ENCODE data around the gene ARHGEF11. TPM values are rescaled to one million over a fixed set of nuclear protein-coding genes. Genes with fewer than 3 reads are reported as not detected.
A peak's percentile ranks its signal among the peaks of the same experiment; 100 is the strongest.

ARHGEF11 gene
- total and polyA plus RNA-seq, 7 experiments from 2014 or later: 25.8 to 54.9 (median 32.1) TPM

DNA sequence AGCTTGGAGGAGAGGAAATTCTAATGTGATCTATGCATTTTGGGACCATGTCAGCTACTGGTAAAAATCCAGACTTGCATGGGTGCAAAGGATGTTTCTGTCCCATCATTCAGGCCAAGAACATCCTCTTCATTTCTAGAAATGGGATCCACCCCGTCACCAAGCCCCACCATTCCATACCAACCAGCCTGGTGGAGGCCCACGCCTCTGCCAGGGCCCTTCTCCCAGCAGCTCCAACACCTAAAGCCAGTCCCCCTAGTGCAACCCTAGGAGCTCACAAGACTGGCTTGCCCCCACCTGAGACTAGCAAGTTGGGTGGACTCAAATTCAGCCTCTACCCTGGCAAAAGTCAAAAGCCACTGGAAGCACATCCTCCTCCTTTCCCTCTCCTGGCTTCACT lies 1.9 kb downstream of the ARHGEF11 start:
- Histone ChIP-seq H3K4me3 (ENCODE audit: low read length) (no peak overlapping the region), H3K36me3 (ENCODE audit: control insufficient read depth in 2 of 3, insufficient read depth in 3 of 3, low read length in 3 of 3) (no peaks in the 10 kb centered on the region), H3K27ac (ENCODE audit: low read depth, low read length) (no peak overlapping the region), H3K4me1 (ENCODE audit: control insufficient read depth in 2 of 2, insufficient read depth in 2 of 2, low read length in 2 of 2) (peaks cover 0 to 4% of the 10 kb centered on the region in 2 donors), H3K9me3 (ENCODE audit: control insufficient read depth in 2 of 3, low read length in 3 of 3) (no peaks in the 10 kb centered on the region), H3K27me3 (ENCODE audit: control insufficient read depth in 2 of 2, insufficient read depth in 2 of 2, low read length in 2 of 2) (peaks cover 13 to 15% of the 10 kb centered on the region in 2 donors)
- intact Hi-C loops (cut with micrococcal nuclease): no loop called here
- H3K4me3 Mint-ChIP-seq: peak overlapping the region in 1 of 10 donors; percentile 43
- peak overlapping the region in 1 of 9 donors; percentile 11 for H3K27ac Mint-ChIP-seq
- H3K4me1 Mint-ChIP-seq: peaks cover 6 to 20% (median 17%) of the 10 kb centered on the region in 7 donors
- CTCF ChIA-PET: no interaction called here
- POLR2A ChIA-PET: interaction anchor here (0.6 to 0.8 kb wide), 2 partner anchors 65 to 426 kb away, joined by 3 read pairs; no protein-coding TSS in a partner anchor
- no peak for ATAC-seq
- peaks cover 67 to 88% (median 80%) of the 10 kb centered on the region in 5 donors for H3K27me3 Mint-ChIP-seq
- peaks cover 0 to 2% (median 0%) of the 10 kb centered on the region in 11 donors for H3K9me3 Mint-ChIP-seq
- no peak for DNase-seq
- H3K36me3 Mint-ChIP-seq: peaks cover 0 to 4% (median 0%) of the 10 kb centered on the region in 5 donors

- no peaks in the 10 kb centered on the region for H3K9me3 ChIP-seq (ENCODE audit: control insufficient read depth in 2 of 3, low read length in 3 of 3)
- Mint-ChIP-seq H3K27me3 (peaks cover 58 to 84% (median 72%) of the 10 kb centered on the region in 5 donors), H3K4me3 (no peak overlapping the region), H3K36me3 (peaks cover 0 to 4% (median 0%) of the 10 kb centered on the region in 5 donors), H3K27ac (no peak overlapping the region), H3K9me3 (peaks cover 0 to 2% (median 0%) of the 10 kb centered on the region in 11 donors), H3K4me1 (peaks cover 6 to 20% (median 17%) of the 10 kb centered on the region in 7 donors)
- ChIA-PET CTCF (no interaction called here), POLR2A (no interaction called here)
- no peak overlapping the region for H3K4me3 ChIP-seq (ENCODE audit: low read length)
- H3K36me3 ChIP-seq (ENCODE audit: control insufficient read depth in 2 of 3, insufficient read depth in 3 of 3, low read length in 3 of 3): no peaks in the 10 kb centered on the region
- ATAC-seq (no peak), DNase-seq (no peak)
- intact Hi-C loops (cut with micrococcal nuclease): no loop called here
- peaks cover 6 to 15% of the 10 kb centered on the region in 2 donors for H3K27me3 ChIP-seq (ENCODE audit: control insufficient read depth in 2 of 2, insufficient read depth in 2 of 2, low read length in 2 of 2)
- H3K27ac ChIP-seq (ENCODE audit: low read depth, low read length): no peak overlapping the region
- H3K4me1 ChIP-seq (ENCODE audit: control insufficient read depth in 2 of 2, insufficient read depth in 2 of 2, low read length in 2 of 2): peaks cover 0 to 4% of the 10 kb centered on the region in 2 donors
These were observed 2.7 kb downstream of the ARHGEF11 start for GRCh38 chr1:157042846-157043245.

DNA sequence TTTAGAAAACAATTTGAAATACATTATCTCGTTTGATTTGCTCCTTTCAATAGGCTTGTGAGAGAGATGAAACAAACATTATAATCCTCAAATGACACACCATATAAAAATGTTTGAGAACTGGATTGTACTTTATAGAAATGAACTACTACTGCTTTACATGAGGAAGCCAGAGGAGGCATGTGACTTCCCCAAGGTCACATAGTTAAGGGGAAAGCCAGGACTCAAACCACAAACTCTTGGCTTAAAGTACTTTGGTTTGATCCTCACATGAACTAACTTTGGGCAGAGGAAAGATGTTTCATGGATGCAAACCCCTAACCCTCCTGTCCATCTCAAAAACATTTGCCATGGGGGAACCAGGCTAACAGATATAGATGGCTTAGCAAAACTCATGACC lies 4.7 kb downstream of the ARHGEF11 start:
- ChIA-PET CTCF (no interaction called here), POLR2A (no interaction called here)
- ATAC-seq (no peak), DNase-seq (no peak)
- no peak overlapping the region for H3K27ac Mint-ChIP-seq
- Histone ChIP-seq H3K9me3 (ENCODE audit: control insufficient read depth in 2 of 3, low read length in 3 of 3) (no peaks in the 10 kb centered on the region), H3K4me1 (ENCODE audit: control insufficient read depth in 2 of 2, insufficient read depth in 2 of 2, low read length in 2 of 2) (no peaks in the 10 kb centered on the region), H3K36me3 (ENCODE audit: control insufficient read depth in 2 of 3, insufficient read depth in 3 of 3, low read length in 3 of 3) (no peaks in the 10 kb centered on the region), H3K4me3 (ENCODE audit: low read length) (no peak overlapping the region), H3K27me3 (ENCODE audit: control insufficient read depth in 2 of 2, insufficient read depth in 2 of 2, low read length in 2 of 2) (peaks cover 0 to 10% of the 10 kb centered on the region in 2 donors), H3K27ac (ENCODE audit: low read depth, low read length) (no peak overlapping the region)
- intact Hi-C loops (cut with micrococcal nuclease): no loop called here
- peaks cover 0 to 2% (median 0%) of the 10 kb centered on the region in 11 donors for H3K9me3 Mint-ChIP-seq
- peaks cover 0 to 5% (median 0%) of the 10 kb centered on the region in 5 donors for H3K36me3 Mint-ChIP-seq
- H3K4me3 Mint-ChIP-seq: no peak overlapping the region
- peaks cover 0 to 6% (median 5%) of the 10 kb centered on the region in 7 donors for H3K4me1 Mint-ChIP-seq
- peaks cover 51 to 71% (median 64%) of the 10 kb centered on the region in 5 donors for H3K27me3 Mint-ChIP-seq

DNA sequence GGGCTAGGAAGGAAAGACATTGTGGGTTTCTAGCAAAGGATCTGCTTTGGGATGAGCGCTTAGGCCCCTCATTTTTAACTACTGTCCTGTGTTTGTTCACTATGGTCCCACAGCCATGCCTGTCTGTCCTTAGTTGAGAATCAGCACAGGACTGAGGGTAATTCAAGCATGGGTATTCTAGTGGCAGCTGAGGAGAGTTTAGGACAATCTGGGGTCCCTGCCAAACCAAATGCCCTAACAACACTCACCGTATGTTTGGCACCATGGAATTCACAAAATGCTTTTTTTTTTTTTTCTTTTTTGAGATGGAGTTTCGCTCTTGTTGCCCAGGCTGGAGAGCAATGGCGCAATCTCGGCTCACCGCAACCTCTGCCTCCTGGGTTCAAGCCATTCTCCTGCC lies 10.4 kb downstream of the ARHGEF11 start:
- Mint-ChIP-seq H3K4me1 (no peaks in the 10 kb centered on the region), H3K4me3 (no peak overlapping the region), H3K36me3 (peaks cover 0 to 5% (median 0%) of the 10 kb centered on the region in 5 donors), H3K9me3 (peaks cover 0 to 2% (median 0%) of the 10 kb centered on the region in 11 donors), H3K27me3 (peaks cover 25 to 51% (median 30%) of the 10 kb centered on the region in 5 donors), H3K27ac (no peak overlapping the region)
- no peaks in the 10 kb centered on the region for H3K9me3 ChIP-seq (ENCODE audit: control insufficient read depth in 2 of 3, low read length in 3 of 3)
- ChIA-PET CTCF (no interaction called here), POLR2A (no interaction called here)
- intact Hi-C loops (cut with micrococcal nuclease): no loop called here
- H3K27me3 ChIP-seq (ENCODE audit: control insufficient read depth in 2 of 2, insufficient read depth in 2 of 2, low read length in 2 of 2): no peaks in the 10 kb centered on the region
- no peak overlapping the region for H3K4me3 ChIP-seq (ENCODE audit: low read length)
- no peak overlapping the region for H3K27ac ChIP-seq (ENCODE audit: low read depth, low read length)
- no peaks in the 10 kb centered on the region for H3K4me1 ChIP-seq (ENCODE audit: control insufficient read depth in 2 of 2, insufficient read depth in 2 of 2, low read length in 2 of 2)
- no peaks in the 10 kb centered on the region for H3K36me3 ChIP-seq (ENCODE audit: control insufficient read depth in 2 of 3, insufficient read depth in 3 of 3, low read length in 3 of 3)
- ATAC-seq (no peak), DNase-seq (no peak)

GRCh38 chr1:157034137-157034800 lies 11.3 kb downstream of the ARHGEF11 start:
- H3K27ac ChIP-seq (ENCODE audit: low read depth, low read length): no peak overlapping the region
- ATAC-seq (no peak), DNase-seq (no peak)
- no peak overlapping the region for H3K27ac Mint-ChIP-seq
- H3K36me3 ChIP-seq (ENCODE audit: control insufficient read depth in 2 of 3, insufficient read depth in 3 of 3, low read length in 3 of 3): no peaks in the 10 kb centered on the region
- intact Hi-C loops (cut with micrococcal nuclease): no loop called here
- H3K4me3 ChIP-seq (ENCODE audit: low read length): no peak overlapping the region
- CTCF ChIA-PET: interaction anchor here (0.6 kb wide), 1 partner anchor 1169 kb away, joined by 3 read pairs; no protein-coding TSS in a partner anchor
- H3K36me3 Mint-ChIP-seq: peaks cover 0 to 5% (median 0%) of the 10 kb centered on the region in 5 donors
- H3K4me1 Mint-ChIP-seq: no peaks in the 10 kb centered on the region
- H3K27me3 ChIP-seq (ENCODE audit: control insufficient read depth in 2 of 2, insufficient read depth in 2 of 2, low read length in 2 of 2): no peaks in the 10 kb centered on the region
- POLR2A ChIA-PET: no interaction called here
- peaks cover 18 to 44% (median 27%) of the 10 kb centered on the region in 5 donors for H3K27me3 Mint-ChIP-seq
- no peaks in the 10 kb centered on the region for H3K4me1 ChIP-seq (ENCODE audit: control insufficient read depth in 2 of 2, insufficient read depth in 2 of 2, low read length in 2 of 2)
- peaks cover 0 to 2% (median 0%) of the 10 kb centered on the region in 11 donors for H3K9me3 Mint-ChIP-seq
- no peak overlapping the region for H3K4me3 Mint-ChIP-seq
- H3K9me3 ChIP-seq (ENCODE audit: control insufficient read depth in 2 of 3, low read length in 3 of 3): no peaks in the 10 kb centered on the region

DNA sequence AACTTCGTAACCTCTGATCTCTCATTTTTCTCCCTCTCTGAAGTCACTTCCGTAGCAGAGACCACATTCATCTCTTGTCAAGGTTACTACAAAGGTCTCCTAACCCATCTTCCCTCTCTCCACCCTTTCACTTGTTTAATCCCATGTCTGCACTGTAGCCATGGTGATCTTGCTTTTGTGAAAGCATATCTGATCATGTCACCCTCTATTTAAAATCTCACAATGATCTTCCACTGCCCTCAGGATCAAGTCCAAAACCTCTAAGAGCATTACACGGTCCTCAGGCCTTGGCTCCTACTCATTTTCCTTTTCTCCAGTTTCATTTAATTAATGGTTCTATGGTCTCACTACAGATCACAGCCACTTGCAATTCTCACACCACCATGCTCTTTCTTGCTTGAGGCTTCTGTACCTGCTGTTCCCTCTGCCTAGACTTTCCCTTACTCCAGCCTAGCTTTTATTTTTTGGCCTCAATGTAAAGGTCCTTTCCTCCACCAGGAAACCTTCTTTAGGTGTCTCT lies 12.1 kb downstream of the ARHGEF11 start:
- Histone ChIP-seq H3K27me3 (ENCODE audit: control insufficient read depth in 2 of 2, insufficient read depth in 2 of 2, low read length in 2 of 2) (no peaks in the 10 kb centered on the region), H3K4me3 (ENCODE audit: low read length) (no peak overlapping the region), H3K36me3 (ENCODE audit: control insufficient read depth in 2 of 3, insufficient read depth in 3 of 3, low read length in 3 of 3) (no peaks in the 10 kb centered on the region), H3K4me1 (ENCODE audit: control insufficient read depth in 2 of 2, insufficient read depth in 2 of 2, low read length in 2 of 2) (no peaks in the 10 kb centered on the region), H3K9me3 (ENCODE audit: control insufficient read depth in 2 of 3, low read length in 3 of 3) (no peaks in the 10 kb centered on the region), H3K27ac (ENCODE audit: low read depth, low read length) (no peak overlapping the region)
- Mint-ChIP-seq H3K4me3 (no peak overlapping the region), H3K4me1 (no peaks in the 10 kb centered on the region), H3K27ac (no peak overlapping the region), H3K9me3 (peaks cover 0 to 2% (median 0%) of the 10 kb centered on the region in 11 donors), H3K36me3 (peaks cover 0 to 5% (median 0%) of the 10 kb centered on the region in 5 donors), H3K27me3 (peaks cover 13 to 41% (median 23%) of the 10 kb centered on the region in 5 donors)
- ATAC-seq (no peak), DNase-seq (no peak)
- POLR2A ChIA-PET: no interaction called here
- CTCF ChIA-PET: interaction anchor here (0.6 kb wide), 1 partner anchor 1170 kb away, joined by 3 read pairs; no protein-coding TSS in a partner anchor
- intact Hi-C loops (cut with micrococcal nuclease): no loop called here
